NCI-H345 treated with DMSO at 0.1 percent for 48 hours (cell line): ENCODE data around the gene NFILZ.
"Not testable (repeated sequence)": the region's sequence is repeated elsewhere in the genome, so short reads cannot be mapped to it uniquely, and the experiment has no call there.

ENCODE experiments used
- DNase-seq: peaks from one replicate; lab custom pipeline; 2025; ENCODE audit not compliant: unreplicated experiment; lab: John Stamatoyannopoulos, UW

NFILZ gene

GRCh38 chr19:8611391-8611876, 19.0 kb upstream of the NFILZ start:
- DNase-seq = no peak

GRCh38 chr19:8611877-8612806, 18.3 kb upstream of the NFILZ start:
- no peak for DNase-seq

- no peak for DNase-seq
Measured at GRCh38 chr19:8612807-8613171, 17.6 kb upstream of the NFILZ start.

- DNase-seq = no peak
Measured at GRCh38 chr19:8614455-8614854, 16.0 kb upstream of the NFILZ start.

GRCh38 chr19:8615024-8615423, 15.4 kb upstream of the NFILZ start:
- DNase-seq = no peak

- DNase-seq = no peak
Measured at GRCh38 chr19:8615813-8616596, 14.4 kb upstream of the NFILZ start.

GRCh38 chr19:8616861-8617260, 13.6 kb upstream of the NFILZ start:
- DNase-seq = no peak

GRCh38 chr19:8617325-8617724, 13.1 kb upstream of the NFILZ start:
- DNase-seq = not testable (repeated sequence)

GRCh38 chr19:8617984-8618383, 12.4 kb upstream of the NFILZ start:
- DNase-seq = no peak

- DNase-seq = no peak
Measured at GRCh38 chr19:8618751-8619150, 11.7 kb upstream of the NFILZ start.

GRCh38 chr19:8622886-8623285, 7.5 kb upstream of the NFILZ start:
- not testable (repeated sequence) for DNase-seq

GRCh38 chr19:8626842-8627241, 3.6 kb upstream of the NFILZ start:
- no peak for DNase-seq

- no peak for DNase-seq
Measured at GRCh38 chr19:8629184-8629583, 1.2 kb upstream of the NFILZ start.

GRCh38 chr19:8630796-8631424, 477 bp downstream of the NFILZ start:
- no peak for DNase-seq

GRCh38 chr19:8631425-8631819, 989 bp downstream of the NFILZ start:
- DNase-seq = no peak

- DNase-seq = no peak
Measured at GRCh38 chr19:8635422-8635821, 5.0 kb downstream of the NFILZ start.

- DNase-seq = not testable (repeated sequence)
Measured at GRCh38 chr19:8637070-8637469, 6.6 kb downstream of the NFILZ start.

- DNase-seq = no peak
Measured at GRCh38 chr19:8638078-8638619, 7.7 kb downstream of the NFILZ start.

GRCh38 chr19:8639821-8640401, 9.5 kb downstream of the NFILZ start:
- DNase-seq = no peak

GRCh38 chr19:8640402-8641004, 10.1 kb downstream of the NFILZ start:
- DNase-seq = no peak
